ENCODE measurements around the gene KANSL1. TPM values are rescaled to one million over a fixed set of nuclear protein-coding genes. Genes with fewer than 3 reads are reported as not detected.

Gene KANSL1
- total RNA-seq, 1 donor from 2014 or later: 106 TPM

- Histone ChIP-seq H3K27me3 (ENCODE audit: control insufficient read depth, insufficient read depth, low read length) (no peaks in the 10 kb centered on the region), H3K4me3 (ENCODE audit: low read depth, low read length) (peak overlapping the region; percentile 83), H3K36me3 (ENCODE audit: control insufficient read depth, insufficient read depth, low read length) (no peaks in the 10 kb centered on the region)
- FAIRE-seq (no peak), DNase-seq (ENCODE audit: low read depth) (peak; percentile 42)
- peak; percentile 30 for TF ChIP-seq CTCF (IDR thresholded peaks at IDR 0.05; ENCODE audit: insufficient read depth, low read length, severe bottlenecking)
Measured at GRCh38 chr17:46194393-46195216, 1.4 kb upstream of the KANSL1 start.

DNA sequence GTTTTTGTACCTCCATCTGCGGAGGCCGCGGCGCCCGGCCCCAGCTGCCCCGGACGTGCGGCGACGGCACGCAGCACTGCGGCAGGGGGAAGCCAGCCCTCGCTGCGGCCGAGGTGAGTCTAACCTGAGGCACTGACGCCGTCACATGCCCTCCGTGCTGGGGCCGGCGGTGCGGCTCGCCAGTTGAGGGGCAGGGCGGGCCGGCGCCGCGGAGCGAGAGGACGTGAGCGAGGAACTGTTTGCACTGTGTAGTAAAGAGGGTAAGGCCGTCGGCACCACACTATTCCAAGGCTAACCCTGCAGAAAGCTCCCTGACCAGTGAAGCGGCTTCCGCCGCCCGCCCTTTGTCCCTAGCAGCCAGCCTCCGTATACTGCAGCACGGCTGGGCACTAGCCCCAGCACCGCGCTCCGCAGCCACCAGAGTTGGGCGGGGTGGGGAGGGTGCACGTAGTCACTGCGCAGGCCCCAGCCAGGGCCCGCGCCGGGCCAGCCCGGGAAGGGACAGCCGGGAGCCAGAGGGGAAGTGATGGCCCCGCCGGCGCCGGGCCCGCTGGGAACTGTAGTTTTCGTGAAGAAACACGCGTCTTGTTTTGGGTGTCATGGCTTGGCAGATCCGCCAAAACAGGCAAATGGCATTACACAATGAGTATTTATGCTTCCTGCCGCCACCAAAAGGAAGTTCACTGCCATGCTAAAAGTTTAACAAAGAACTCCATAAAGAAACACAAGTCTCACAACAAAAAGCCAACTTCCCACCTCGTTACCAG, 580 bp upstream of the KANSL1 start:
- DNase-seq (ENCODE audit: low read depth) (peak; percentile 82), FAIRE-seq (no peak)
- TF ChIP-seq CTCF (IDR thresholded peaks at IDR 0.05; ENCODE audit: insufficient read depth, low read length, severe bottlenecking): no peak
- peak overlapping the region; percentile 83 for H3K4me3 ChIP-seq (ENCODE audit: low read depth, low read length)
- H3K36me3 ChIP-seq (ENCODE audit: control insufficient read depth, insufficient read depth, low read length): no peaks in the 10 kb centered on the region
- H3K27me3 ChIP-seq (ENCODE audit: control insufficient read depth, insufficient read depth, low read length): no peaks in the 10 kb centered on the region

DNA sequence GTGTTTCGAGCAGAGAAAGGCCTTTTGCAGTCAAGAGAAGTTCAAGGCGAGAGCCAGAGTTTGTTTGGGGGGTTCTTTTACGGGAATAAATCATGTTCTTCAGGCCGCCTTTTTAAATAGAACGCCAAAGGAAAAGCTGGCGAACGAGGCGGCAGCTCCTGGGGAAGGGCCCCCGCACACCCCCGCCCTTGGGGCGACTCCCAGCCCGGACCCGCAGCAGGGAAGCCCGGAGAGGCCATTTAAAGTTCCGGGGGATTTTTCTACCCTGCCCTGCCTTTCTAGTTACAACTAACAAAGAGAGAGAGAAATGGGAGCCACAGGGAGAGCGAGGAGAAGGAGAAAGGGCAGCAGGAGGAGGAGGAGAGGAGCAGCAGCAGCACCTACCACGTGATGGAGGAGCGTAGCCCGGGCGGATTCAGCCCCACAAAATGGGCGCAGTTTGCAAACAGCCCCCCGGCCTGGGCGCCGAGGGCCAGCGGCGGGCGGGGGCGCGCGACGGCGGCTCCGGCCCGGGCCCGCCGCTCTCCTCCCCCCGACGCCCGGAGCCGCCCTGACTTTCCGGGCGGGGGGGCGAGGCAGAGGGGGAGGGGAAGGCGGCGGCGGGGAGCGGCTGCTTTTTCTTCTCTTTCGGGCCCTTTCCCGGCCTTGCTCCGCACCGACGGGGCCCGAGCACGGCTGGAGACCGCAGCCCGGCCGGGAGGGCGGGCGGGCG, 634 bp downstream of the KANSL1 start:
- Histone ChIP-seq H3K4me3 (ENCODE audit: low read depth, low read length) (peak overlapping the region; percentile 83), H3K27me3 (ENCODE audit: control insufficient read depth, insufficient read depth, low read length) (no peaks in the 10 kb centered on the region), H3K36me3 (ENCODE audit: control insufficient read depth, insufficient read depth, low read length) (no peaks in the 10 kb centered on the region)
- DNase-seq (ENCODE audit: low read depth) (peak; percentile 25), FAIRE-seq (no peak)
- no peak for TF ChIP-seq CTCF (IDR thresholded peaks at IDR 0.05; ENCODE audit: insufficient read depth, low read length, severe bottlenecking)

GRCh38 chr17:46192189-46192438, 1.1 kb downstream of the KANSL1 start:
- Histone ChIP-seq H3K27me3 (ENCODE audit: control insufficient read depth, insufficient read depth, low read length) (no peaks in the 10 kb centered on the region), H3K4me3 (ENCODE audit: low read depth, low read length) (peak overlapping the region; percentile 83), H3K36me3 (ENCODE audit: control insufficient read depth, insufficient read depth, low read length) (no peaks in the 10 kb centered on the region)
- DNase-seq (ENCODE audit: low read depth) (no peak), FAIRE-seq (no peak)
- no peak for TF ChIP-seq CTCF (IDR thresholded peaks at IDR 0.05; ENCODE audit: insufficient read depth, low read length, severe bottlenecking)

GRCh38 chr17:46191322-46192188, 1.7 kb downstream of the KANSL1 start:
- Histone ChIP-seq H3K4me3 (ENCODE audit: low read depth, low read length) (peak overlapping the region; percentile 83), H3K27me3 (ENCODE audit: control insufficient read depth, insufficient read depth, low read length) (no peaks in the 10 kb centered on the region), H3K36me3 (ENCODE audit: control insufficient read depth, insufficient read depth, low read length) (no peaks in the 10 kb centered on the region)
- FAIRE-seq (no peak), DNase-seq (ENCODE audit: low read depth) (peak; percentile 22)
- TF ChIP-seq CTCF (IDR thresholded peaks at IDR 0.05; ENCODE audit: insufficient read depth, low read length, severe bottlenecking): no peak
